Myocyte (in vitro differentiated cells): ENCODE data around the gene PSME2. TPM values are rescaled to one million over a fixed set of nuclear protein-coding genes. Genes with fewer than 3 reads are reported as not detected.

Source experiments
- DNase-seq: peaks from one replicate; pipeline ENCODE4 v3.0.0-alpha.2; 2012; ENCODE audit warnings: low read depth
- total RNA-seq: library from RNA; depleted of rRNA; stranded (reverse); fragments of >200 nt; gene quantifications from 2 replicates; pipeline ENCODE4 v1.2.3, GENCODE V29; 2014

The PSME2 gene
- total RNA-seq, 1 donor from 2014 or later, result 129 TPM

DNA sequence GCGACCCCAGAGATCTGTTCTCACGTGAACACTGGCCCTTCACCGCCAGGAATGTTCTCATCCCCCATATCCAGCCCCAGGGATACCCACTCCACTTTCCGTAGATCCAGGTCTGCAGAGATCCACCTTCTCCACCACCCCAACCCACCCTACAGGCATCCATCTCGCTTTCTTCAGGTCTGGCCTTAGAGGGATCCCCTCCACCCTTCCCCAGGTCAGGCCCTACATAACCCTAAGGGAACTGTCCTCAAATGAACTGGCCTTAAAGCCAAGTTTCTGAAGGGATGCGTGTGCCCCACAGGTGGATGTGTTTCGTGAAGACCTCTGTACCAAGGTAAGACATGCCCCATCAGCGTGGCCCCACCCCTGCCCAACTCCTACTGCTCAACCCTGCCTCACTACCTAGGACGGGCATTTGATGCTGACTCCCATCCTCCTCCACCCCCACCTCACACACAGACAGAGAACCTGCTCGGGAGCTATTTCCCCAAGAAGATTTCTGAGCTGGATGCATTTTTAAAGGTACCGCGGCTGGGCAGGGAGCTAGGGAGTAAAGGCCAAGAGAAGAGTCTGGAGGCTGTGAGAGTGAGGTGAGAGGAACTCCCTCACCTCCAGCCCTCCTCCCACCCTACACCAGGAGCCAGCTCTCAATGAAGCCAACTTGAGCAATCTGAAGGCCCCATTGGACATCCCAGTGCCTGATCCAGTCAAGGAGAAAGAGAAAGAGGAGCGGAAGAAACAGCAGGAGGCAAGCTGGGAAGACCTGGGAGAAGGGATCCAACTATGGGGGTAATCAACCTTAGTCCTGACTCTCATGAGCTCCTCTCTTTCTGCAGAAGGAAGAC lies 9.5 kb downstream of the PSME2 start:
- no peak for DNase-seq

DNA sequence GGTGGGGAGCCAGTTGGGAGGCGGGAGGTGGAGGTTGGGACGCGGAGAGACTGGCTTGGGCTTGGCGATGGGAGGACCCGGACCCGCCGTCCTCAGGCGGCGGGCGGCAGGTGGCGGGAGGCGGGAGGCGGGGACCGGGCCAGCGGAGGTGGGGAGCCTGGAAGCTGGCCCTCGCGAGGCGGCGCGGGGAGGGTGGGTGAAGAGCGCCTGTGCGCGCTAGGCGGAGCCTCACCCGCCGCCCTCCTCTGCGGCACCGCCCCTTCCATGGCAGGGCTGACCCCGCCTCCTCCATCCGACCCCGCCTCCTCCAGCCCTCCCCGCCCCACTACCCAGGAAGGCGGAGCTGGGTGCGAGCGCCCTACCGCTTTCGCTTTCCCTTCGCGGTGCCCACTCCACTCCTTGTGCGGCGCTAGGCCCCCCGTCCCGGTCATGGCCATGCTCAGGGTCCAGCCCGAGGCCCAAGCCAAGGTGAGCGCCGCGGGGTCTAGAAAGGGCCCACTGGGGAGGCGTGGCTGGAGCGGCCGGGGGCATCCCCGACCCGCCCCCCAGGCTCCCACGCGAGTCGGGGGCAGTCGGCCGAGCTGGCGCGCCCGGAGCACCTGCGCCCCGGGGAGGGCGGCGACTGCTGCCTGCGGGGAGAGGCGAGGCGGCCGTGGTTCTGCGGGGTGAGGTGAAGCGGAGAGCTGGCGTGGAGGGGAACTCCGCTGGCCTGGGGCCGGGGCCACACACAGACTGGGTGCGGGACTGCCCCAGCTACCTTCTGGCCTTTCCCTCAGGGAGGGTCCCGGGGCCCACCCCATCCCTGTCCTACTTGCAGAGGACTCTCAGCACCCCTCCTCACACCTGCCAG lies 10.4 kb downstream of the PSME2 start, which contains the start of gene PSME1:
Gene PSME1 (plus strand): TSS at position 361 of the 850 bp plus-strand sequence. CDS start 69 bp downstream, at position 430.
- DNase-seq, result peak; percentile 91

DNA sequence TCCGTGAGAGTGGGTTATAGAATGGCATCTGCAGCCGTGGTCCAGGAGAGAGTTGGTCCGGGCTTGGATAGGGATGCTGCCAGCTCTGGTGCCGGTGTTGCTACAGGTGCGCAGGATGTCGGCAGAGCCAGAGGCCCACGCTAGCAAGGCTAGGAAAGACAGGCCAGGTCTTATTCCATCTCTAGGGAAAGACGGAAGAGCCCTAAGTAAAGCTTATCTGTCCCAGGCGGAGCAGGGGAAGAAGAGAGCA lies 10.9 kb downstream of the PSME2 start:
- DNase-seq, result peak; percentile 44

DNA sequence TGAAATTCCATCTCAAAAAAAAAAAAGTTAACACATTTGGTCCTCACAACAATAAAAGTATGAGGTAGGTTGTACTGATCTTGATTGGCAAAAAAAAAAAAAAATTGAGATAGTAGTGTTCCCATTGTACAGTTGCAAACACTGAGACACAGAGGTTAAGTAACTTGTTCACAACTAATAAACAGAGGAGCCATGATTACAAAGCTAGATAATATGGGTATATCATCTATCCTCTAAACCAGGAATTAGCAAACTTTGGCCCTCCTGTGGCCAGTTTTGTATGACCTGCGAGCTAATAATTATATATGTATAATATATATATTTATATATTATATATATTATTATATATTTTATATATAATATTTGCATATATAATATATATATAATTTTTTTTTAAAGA lies 12.7 kb downstream of the PSME2 start:
- DNase-seq, result no peak

DNA sequence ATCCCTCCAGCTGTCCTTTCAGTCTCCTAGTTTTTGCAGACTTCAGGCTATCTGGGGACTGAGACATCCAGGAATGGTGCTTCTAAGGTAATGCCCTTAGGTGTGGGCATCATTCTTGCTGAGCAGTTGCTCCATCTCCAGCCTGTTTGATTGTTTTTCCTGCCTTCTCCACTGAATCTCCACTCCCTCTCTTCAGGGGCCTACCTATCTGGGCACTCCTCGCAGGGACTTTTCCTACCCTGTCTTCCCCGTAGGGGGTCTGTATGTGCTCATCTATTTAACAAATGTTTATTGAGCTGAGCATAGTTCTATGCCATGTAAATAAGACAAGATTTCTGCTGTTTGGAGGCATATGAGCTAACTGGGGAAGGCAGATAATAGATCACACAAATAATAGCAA lies 13.4 kb downstream of the PSME2 start:
- DNase-seq, result no peak

DNA sequence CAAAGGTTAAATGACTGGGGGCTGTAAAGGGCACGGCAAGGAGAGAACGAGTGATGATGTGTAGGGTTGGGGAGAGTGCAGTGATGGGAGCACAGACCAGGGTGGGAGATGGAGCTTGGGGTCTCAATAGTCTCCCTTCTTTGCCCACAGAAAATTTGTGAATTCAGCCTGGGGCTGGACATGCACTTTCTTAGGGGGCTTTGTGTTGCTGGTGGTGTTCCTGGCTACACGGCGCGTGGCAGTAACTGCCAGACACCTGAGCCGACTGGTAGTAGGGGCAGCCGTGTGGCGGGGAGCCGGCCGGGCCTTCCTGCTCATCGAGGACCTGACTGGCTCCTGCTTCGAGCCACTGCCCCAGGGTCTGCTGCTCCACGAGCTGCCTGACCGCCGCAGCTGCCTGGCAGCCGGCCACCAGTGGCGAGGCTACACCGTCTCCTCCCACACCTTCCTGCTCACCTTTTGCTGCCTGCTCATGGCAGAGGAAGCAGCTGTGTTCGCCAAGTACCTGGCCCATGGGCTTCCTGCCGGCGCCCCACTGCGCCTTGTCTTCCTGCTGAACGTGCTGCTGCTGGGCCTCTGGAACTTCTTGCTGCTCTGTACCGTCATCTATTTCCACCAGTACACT lies 14.2 kb downstream of the PSME2 start:
- DNase-seq, result no peak

DNA sequence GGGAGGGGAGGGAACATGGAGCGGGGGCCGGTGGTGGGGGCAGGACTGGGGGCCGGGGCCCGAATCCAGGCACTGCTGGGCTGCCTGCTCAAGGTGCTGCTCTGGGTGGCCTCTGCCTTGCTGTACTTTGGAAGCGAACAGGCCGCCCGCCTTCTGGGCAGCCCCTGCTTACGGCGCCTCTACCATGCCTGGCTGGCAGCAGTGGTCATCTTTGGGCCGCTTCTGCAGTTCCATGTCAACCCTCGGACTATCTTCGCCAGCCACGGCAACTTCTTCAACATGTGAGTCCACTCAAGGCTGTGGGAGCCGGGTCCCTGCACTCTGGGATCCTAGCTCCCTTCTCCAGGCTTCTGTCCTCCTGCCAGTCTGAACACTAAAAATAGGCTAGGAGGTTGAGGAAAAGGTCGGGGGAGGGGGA lies 14.9 kb downstream of the PSME2 start:
- peak; percentile 59 for DNase-seq

DNA sequence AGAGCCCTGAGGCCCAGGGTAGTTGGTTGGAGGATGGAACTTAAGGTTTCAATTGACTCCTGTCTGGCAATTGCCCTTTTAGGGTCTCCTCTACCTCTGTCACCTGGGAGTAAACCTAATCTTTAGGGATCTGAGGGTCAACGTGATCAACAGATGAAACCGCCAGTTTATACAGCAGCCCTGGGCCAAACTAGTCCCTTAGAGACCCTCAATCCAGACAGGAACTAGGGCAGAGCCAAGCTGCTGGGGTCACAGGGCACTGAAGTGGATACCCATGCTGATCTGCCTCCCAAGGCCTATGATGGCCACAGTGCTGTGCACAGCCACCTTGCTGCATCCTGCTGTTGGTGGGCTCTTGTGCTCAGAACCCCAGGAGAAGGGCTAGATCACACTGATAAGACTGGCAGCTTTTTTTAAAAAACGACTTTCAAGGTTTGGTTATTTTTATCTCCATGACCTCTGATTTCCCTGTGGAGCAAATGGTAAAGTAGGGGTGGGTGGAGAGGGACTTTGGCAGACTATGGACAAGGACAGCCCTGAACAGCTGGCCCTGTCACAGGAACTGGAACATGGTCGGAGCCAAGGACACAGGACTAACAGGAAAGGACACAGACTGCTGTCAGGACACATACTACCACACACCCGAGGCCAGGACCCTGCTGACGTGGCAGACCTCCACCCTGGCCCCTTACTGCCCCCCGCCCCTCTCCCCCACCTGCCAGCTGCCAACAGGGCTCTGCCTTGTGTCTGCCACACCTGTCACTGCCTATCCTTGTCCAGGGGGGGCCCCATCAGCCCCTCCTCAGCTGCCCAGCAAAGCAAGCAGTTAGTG lies 15.5 kb downstream of the PSME2 start:
- DNase-seq, result peak; percentile 96

DNA sequence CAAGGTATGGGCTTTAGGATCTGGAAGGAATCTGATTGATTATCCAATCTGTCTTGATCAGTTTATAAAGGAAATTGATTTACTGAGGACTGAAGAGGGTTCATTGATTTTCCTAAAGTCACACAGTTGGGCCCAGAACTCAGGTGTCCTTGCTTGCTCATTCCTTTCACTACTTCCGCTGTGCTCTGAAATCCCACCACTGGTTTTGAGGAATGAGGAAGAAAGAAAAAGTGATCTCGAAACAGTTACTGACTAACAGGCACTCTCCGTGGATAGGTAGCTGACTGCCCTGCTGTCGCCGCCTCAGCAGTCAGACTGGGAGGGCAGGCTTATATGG lies 16.1 kb downstream of the PSME2 start, which contains the start of gene FITM1:
Gene FITM1 (plus strand): TSS at position 280 of the 337 bp plus-strand sequence. CDS start 905 bp downstream, outside the sequence.
- no peak for DNase-seq

DNA sequence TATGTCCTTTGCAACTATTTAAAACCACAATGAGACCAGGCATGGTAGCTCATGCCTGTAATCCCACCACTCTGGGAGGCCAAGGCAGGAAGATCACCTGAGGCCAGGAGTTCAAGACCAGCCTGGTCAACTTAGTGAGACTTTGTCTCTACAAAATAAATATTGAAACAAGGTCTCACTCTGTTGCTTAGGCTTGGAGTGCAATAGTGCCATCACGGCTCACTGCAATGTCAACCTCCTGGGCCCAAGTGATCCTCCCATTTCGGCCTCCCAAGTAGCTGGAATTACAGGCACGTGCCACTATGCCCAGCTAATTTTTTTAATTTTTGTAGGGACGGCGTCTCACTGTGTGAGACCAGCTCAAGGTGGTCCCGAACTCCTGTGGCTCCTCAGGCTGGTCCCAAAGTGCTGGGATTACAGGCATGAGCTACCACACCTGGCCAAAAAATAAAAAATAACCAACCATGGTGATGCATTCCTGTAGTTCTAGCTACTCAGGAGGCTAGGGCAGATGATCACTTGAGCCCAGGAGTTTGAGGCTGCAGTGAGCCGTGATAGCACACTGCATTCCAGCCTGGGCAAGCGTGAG lies 16.9 kb downstream of the PSME2 start:
- DNase-seq, result no peak

DNA sequence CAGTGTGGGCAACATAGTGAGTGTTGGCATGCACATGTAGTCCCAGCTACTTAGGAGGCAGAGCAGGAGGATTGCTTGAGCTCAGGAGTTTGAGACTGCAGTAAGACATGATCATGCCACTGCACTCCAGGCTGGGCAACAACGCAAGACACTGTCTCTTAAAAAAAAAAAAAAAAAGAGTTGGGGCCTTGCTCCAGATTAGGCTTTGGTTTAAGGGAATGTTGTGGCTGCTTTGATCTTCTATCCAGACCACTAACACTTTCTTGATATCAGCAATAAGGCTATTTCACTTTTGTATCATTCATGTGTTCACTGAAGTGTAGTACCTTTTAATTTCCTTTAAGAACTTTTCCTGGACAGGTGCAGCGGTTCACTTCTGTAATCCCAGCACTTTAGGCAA lies 18.7 kb downstream of the PSME2 start:
- no peak for DNase-seq

DNA sequence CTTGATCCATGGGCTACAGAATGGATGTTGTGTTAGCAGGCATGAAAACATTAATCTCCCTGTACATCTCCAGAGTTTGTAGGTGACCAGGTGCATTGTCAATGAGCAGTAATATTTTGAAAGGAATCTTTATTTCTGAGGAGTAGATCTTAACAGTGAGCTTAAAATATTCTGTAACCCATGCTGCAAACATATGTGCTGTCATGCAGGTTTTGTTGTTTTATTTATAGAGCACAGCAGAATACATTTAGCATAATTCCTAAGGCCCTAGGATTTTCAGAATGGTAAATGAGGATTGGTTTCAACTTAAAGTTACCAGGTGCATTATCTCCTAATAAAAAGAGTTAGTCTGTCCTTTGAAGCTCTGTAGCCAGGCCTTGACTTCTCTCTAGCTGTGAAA lies 19.5 kb downstream of the PSME2 start:
- no peak for DNase-seq

DNA sequence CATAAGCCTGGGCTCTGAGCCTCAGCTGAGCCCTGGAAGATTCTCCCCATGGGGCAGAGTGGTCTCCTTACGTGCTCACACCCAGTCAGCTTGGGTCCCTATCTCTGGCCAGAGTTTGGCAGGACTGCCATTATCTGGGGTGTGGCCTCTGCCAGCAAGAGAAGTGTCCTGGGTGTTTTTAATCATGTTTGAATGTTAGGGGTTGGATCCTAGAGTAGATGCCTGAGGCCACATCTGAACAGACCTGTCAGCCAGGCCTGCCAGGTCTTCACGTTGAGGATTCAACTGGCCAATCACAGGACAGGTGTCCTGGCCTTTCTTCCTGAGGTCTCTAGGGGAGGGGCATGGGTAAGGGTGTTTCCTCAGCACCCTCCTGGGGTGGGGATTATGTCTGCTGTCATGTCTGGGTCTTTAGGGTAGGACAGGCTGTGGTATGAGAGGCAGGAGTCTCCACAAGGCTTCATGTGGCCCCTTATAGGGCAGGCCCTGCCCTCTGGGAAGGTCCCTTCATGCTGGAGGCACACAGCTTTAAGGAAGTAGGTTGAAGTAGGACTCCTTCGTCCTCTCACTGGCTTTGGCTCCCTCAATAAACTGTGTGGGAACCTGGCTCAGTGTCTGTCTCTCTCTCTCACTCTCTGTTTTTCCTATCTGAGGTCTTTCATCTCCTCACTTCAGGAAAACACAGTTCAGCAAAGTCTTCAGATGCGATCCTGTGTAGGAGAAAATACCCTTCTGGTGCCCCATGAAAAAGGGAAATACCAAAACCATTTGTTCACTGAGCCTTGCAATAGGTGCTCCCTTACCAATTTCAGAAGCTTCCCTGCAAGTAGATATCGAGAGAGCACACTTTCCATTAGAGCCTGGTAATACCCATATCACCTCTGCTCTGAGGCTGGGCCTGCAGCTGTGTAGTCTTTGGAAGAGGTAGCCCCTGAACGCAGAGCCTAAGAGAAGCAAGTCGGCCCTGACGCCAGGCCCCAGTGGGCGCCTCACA lies 22.7 kb downstream of the PSME2 start:
- DNase-seq, result no peak

DNA sequence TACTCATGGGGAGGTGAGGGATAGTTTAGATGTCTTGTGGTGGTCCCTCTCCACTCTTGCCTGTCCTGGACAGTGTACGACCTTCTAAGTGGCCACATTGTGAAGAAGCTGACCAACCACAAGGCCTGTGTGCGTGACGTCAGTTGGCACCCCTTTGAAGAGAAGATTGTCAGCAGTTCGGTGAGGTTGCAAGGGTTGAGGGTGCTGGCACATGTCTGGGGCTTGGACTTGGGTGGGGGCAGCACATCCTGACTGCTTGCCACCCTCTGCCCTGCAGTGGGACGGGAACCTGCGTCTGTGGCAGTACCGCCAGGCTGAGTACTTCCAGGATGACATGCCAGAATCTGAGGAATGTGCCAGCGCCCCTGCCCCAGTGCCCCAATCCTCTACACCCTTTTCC lies 23.5 kb downstream of the PSME2 start:
- no peak for DNase-seq

DNA sequence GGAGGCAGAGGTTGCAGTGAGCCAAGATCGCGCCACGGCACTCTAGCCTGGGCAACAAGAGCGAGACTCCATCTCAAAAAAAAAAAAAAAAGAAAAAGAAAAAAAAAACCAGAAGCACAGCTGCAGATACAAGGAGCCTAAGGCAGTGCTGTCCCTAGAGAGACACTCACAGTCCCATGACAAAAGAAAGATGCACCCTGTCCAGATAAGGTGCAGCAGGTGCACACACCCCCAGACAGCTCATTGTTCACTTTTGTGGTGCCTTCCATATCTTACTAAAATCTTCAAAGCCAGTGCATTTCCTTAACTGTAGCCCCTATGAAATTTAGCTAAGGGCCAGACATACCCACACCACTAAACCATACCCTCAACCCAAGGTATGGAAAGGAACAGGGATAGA lies 24.0 kb downstream of the PSME2 start:
- no peak for DNase-seq

DNA sequence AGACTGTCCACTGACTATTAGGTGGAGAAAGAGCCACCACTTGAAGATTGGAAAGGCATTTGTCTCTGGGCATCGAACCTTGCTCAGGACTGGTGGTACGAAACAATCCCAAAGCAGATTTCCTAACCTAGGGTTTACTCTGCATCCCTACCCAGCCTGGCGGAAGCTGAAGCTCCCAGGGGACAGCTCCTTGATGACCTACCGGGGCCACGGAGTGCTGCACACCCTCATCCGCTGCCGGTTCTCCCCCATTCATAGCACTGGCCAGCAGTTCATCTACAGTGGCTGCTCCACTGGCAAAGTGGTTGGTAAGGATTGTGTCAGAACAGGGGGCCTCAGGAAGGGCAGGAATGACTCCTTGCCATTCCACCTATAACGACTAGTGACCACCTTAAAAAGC lies 25.2 kb downstream of the PSME2 start:
- no peak for DNase-seq

DNA sequence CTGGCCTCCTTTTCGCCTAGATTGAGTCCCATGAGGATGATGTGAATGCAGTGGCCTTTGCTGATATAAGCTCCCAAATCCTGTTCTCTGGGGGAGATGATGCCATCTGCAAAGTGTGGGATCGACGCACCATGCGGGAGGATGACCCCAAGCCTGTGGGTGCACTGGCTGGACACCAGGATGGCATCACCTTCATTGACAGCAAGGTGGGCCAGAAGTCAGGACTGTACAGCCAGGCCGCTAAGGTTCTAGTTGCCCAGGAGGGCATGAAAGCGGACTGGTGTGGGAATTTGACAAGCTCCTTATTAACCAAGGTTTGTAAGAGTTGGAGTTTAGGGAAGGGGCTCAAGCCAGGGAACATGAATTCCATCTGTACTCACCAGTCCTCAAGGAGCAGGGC lies 26.7 kb downstream of the PSME2 start:
- no peak for DNase-seq

DNA sequence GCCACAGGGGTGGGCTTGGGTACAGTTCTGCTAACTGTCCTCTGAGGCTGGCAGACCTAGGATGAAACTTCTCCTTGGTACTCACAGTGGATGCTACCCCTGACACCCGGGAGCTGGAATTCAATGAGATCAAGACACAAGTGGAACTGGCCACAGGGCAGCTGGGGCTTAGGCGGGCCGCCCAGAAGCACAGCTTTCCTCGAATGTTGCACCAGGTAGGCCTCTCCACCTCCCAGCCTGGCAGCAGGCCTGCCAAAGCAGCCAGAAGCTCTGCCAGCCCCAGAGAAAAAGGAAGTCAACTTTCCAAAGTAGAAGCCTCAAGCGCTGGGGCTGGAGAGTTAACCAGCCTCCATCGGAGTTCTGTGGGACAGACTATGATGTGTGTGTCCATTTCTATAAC lies 29.2 kb downstream of the PSME2 start:
- no peak for DNase-seq

DNA sequence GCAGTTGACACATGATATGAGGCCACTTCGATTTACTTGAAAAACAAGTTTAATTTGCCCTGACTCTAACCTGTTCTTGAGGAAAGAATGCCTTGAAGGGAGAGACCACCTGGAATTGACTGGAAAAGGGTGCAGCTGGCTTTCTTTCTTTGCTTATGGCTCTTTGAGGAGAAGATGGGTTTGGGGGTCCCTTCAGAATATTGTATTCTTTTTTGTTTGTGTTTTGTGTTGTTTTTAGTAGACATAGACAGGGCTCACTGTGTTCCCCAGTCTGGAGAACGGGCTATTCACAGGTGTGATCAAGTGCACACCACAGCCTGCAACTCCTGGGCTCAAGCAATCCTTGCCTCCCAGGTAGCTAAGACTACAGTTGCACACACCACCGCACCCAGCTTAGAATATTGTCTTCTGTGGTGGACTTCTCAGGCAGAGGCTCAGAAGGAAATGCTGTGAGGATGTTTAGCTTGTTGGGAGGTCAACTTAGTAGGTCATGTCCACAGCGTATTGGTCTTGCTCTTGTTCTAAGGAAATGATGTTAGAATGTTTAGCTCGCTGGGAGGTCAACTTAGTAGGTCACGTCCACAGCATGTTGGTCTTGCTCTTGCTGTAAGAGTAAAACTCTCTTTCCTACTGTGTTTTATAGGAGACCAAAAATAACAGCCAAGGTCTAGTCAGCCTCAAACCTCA lies 30.1 kb downstream of the PSME2 start:
- no peak for DNase-seq
